GM18951 (cell line): ENCODE measurements around the gene CYP27C1.
"Not testable (repeated sequence)": the region's sequence is repeated elsewhere in the genome, so short reads cannot be mapped to it uniquely, and the experiment has no call there.

Experiments used
- POLR2A ChIP-seq: IDR thresholded peaks from 4 replicates; pipeline ENCODE4 v1.6.1; 2011; ENCODE audit warnings: mild to moderate bottlenecking; ENCODE audit not compliant: insufficient read length, insufficient read depth; ENCODE audit errors: extremely low read depth
- in situ Hi-C: fragments of 300-500 bp; cut with MboI; formaldehyde crosslinking; loops from one replicate; pipeline ENCODE4 v1.12.0; 2022; ENCODE audit warnings: low sequenced_read_pairs, mixed read lengths, inconsistent platforms; ENCODE audit not compliant: unreplicated experiment

Gene CYP27C1

GRCh38 chr2:127170452-127171197, 49.5 kb downstream of the CYP27C1 start:
- in situ Hi-C loops: no loop called here
- TF ChIP-seq POLR2A: no peak

- no peak for TF ChIP-seq POLR2A
- in situ Hi-C loops: no loop called here
These were observed 50.1 kb downstream of the CYP27C1 start for GRCh38 chr2:127170021-127170420.

GRCh38 chr2:127169066-127169660, 50.9 kb downstream of the CYP27C1 start:
- no peak for TF ChIP-seq POLR2A
- in situ Hi-C loops: no loop called here

- TF ChIP-seq POLR2A: no peak
- in situ Hi-C loops: no loop called here
These were observed 53.8 kb downstream of the CYP27C1 start for GRCh38 chr2:127166231-127166860.

GRCh38 chr2:127165539-127165935, 54.6 kb downstream of the CYP27C1 start:
- TF ChIP-seq POLR2A: no peak
- in situ Hi-C loops: no loop called here

GRCh38 chr2:127164761-127165538, 55.1 kb downstream of the CYP27C1 start:
- in situ Hi-C loops: no loop called here

GRCh38 chr2:127163921-127164320, 56.2 kb downstream of the CYP27C1 start:
- in situ Hi-C loops: no loop called here

More at GRCh38 chr2:127164761-127165538, 55.1 kb downstream of the CYP27C1 start:
- no peak for TF ChIP-seq POLR2A

GRCh38 chr2:127163090-127163406, 57.1 kb downstream of the CYP27C1 start:
- in situ Hi-C loops: not testable (repeated sequence)

More at GRCh38 chr2:127163921-127164320, 56.2 kb downstream of the CYP27C1 start:
- no peak for TF ChIP-seq POLR2A

GRCh38 chr2:127162261-127163089, 57.6 kb downstream of the CYP27C1 start:
- in situ Hi-C loops: no loop called here

GRCh38 chr2:127161176-127162136, 58.6 kb downstream of the CYP27C1 start:
- no peak for TF ChIP-seq POLR2A
- in situ Hi-C loops: no loop called here

More at GRCh38 chr2:127162261-127163089, 57.6 kb downstream of the CYP27C1 start:
- TF ChIP-seq POLR2A: no peak

- TF ChIP-seq POLR2A: no peak
- in situ Hi-C loops: no loop called here
These were observed 59.4 kb downstream of the CYP27C1 start for GRCh38 chr2:127160676-127161075.
